RWPE1 (cell line): ENCODE results near the gene KCNT2.
"Not testable (repeated sequence)": the region's sequence is repeated elsewhere in the genome, so short reads cannot be mapped to it uniquely, and the experiment has no call there.

ENCODE experiments used
- CTCF ChIA-PET: fragments of 350-600 bp; sonication (Branson Sonifier 250); formaldehyde crosslinking; extraction: SDS; loops from one replicate; lab custom pipeline; 2021; lab: Yijun Ruan, JAX
- POLR2A ChIA-PET: fragments of 400-600 bp; formaldehyde crosslinking; extraction: SDS; loops from one replicate; lab custom pipeline; 2020; ENCODE audit warnings: antibody characterized with exemption; ENCODE audit not compliant: low non-redundant PET; lab: Yijun Ruan, JAX
- DNase-seq: peaks from one replicate; pipeline ENCODE4 v3.0.0; 2012; ENCODE audit warnings: low spot score
- H3K27ac ChIP-seq: fragments of 450-650 bp; 2 replicates; pipeline ENCODE4 v1.5.1; 2017
- TF ChIP-seq, protein P1 (sequence below): fragments of 450-650 bp; conservative IDR thresholded peaks from 2 replicates; pipeline ENCODE4 v1.5.1; 2017; ENCODE audit warnings: low read depth, mild to moderate bottlenecking

Gene KCNT2

GRCh38 chr1:196538473-196538872 lies 69.8 kb downstream of the KCNT2 start:
- H3K27ac ChIP-seq = no peak overlapping the region
- ChIA-PET POLR2A (no interaction called here), CTCF (no interaction called here)
- TF ChIP-seq, protein P1, sequence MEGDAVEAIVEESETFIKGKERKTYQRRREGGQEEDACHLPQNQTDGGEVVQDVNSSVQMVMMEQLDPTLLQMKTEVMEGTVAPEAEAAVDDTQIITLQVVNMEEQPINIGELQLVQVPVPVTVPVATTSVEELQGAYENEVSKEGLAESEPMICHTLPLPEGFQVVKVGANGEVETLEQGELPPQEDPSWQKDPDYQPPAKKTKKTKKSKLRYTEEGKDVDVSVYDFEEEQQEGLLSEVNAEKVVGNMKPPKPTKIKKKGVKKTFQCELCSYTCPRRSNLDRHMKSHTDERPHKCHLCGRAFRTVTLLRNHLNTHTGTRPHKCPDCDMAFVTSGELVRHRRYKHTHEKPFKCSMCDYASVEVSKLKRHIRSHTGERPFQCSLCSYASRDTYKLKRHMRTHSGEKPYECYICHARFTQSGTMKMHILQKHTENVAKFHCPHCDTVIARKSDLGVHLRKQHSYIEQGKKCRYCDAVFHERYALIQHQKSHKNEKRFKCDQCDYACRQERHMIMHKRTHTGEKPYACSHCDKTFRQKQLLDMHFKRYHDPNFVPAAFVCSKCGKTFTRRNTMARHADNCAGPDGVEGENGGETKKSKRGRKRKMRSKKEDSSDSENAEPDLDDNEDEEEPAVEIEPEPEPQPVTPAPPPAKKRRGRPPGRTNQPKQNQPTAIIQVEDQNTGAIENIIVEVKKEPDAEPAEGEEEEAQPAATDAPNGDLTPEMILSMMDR = no peak
- no peak for DNase-seq

DNA sequence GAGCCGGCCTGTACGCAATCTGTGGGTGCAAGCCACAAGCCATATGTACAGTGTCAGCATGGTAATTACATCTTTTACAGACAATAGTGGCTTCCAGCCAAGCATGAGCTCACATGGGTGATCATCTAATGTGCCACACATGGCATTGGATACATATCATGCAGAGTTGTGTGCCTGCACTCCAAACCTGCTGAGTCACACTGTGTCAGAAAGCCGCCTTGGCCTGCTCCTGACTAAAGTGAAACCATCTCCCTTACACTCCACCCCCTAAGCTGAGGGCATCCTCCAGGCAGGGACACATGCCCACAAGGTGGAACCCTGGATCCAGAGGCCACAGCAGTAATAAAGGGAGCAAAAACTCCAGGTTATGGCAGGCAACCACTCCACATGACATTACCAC lies 72.5 kb downstream of the KCNT2 start:
- CTCF ChIA-PET = interaction anchor here (1.0 kb wide), 1 partner anchor 23 kb away, joined by 3 read pairs; no protein-coding TSS in a partner anchor
- no peak overlapping the region for H3K27ac ChIP-seq
- no peak for DNase-seq
- POLR2A ChIA-PET = no interaction called here
- TF ChIP-seq, protein P1 = no peak

- TF ChIP-seq, protein P1 = no peak
- ChIA-PET POLR2A (no interaction called here), CTCF (interaction anchor here (0.6 kb wide), 2 partner anchors 134 to 467 kb away, joined by 3 to 6 read pairs; no protein-coding TSS in a partner anchor)
- no peak overlapping the region for H3K27ac ChIP-seq
- DNase-seq = no peak
Measured at GRCh38 chr1:196531737-196532524, 76.3 kb downstream of the KCNT2 start.

DNA sequence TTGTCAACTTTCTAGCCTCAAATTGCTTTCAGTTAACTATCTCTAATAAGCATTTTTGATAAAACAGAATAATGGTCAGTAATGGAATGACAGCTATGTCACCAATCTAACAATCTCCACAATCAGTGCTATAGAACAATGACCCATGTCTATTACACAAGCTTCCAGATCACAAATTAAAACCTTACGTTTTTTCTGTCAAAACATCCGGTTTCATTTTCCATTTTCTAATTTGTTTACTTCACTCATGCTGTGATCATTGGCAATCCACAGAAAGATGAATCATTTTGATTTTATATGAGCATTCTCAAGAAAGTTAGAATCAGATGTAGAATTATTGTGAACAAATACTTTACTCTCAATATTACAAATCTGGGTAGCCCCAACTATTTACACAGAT lies 80.3 kb downstream of the KCNT2 start:
- DNase-seq = no peak
- ChIA-PET POLR2A (no interaction called here), CTCF (no interaction called here)
- H3K27ac ChIP-seq = no peak overlapping the region
- TF ChIP-seq, protein P1 = no peak

- CTCF ChIA-PET = interaction anchor here (0.6 to 0.7 kb wide), 2 partner anchors 219 to 925 kb away, joined by 3 to 5 read pairs; no protein-coding TSS in a partner anchor
- DNase-seq, H3K27ac ChIP-seq, POLR2A ChIA-PET: not testable (repeated sequence)
Measured at GRCh38 chr1:196522574-196523345, 85.5 kb downstream of the KCNT2 start.

DNA sequence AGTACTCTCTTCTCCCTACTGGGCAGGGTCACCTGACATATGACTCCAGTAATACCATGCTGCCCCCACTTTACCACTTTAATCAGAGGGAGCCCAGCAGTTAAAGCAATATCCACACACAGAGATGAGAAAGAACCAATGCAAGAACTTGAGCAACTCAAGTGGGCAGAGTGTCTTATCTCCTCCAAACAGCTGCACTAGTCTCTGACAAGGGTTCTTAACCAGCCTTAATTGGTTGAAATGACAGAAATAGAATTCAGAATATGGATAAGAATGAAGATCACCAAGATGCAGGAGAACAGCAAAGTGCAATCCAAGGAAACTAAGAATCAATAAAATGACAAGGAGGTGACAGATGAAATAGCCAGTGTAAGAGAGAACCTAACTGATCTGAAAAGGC lies 91.0 kb downstream of the KCNT2 start:
- ChIA-PET POLR2A (no interaction called here), CTCF (no interaction called here)

More for the DNA sequence above, 91.0 kb downstream of the KCNT2 start:
- DNase-seq = no peak
- no peak overlapping the region for H3K27ac ChIP-seq
- TF ChIP-seq, protein P1 = no peak
